HepG2 (cell line): ENCODE results near the gene CDK14.

Experiments used
- CTCF ChIP-seq: sonication (generic); formaldehyde crosslinking; IDR thresholded peaks from 2 replicates; pipeline ENCODE4 v1.5.0; 2020; ENCODE audit warnings: mild to moderate bottlenecking, missing genetic modification reagents, moderate library complexity
- EZH2 ChIP-seq: conservative IDR thresholded peaks from 2 replicates; pipeline ENCODE4 v1.6.1; 2012; ENCODE audit warnings: mild to moderate bottlenecking, low read depth, low read length, moderate library complexity
- FOXK1 ChIP-seq: sonication (generic); formaldehyde crosslinking; IDR thresholded peaks from 2 replicates; pipeline ENCODE4 v1.4.0; 2020; ENCODE audit warnings: low read depth, missing genetic modification reagents, borderline replicate concordance
- PAWR ChIP-seq: sonication (generic); formaldehyde crosslinking; IDR thresholded peaks from 2 replicates; pipeline ENCODE4 v1.4.0; 2020; ENCODE audit warnings: missing genetic modification reagents, mild to moderate bottlenecking, borderline replicate concordance
- POLR2A ChIP-seq, 2 experiments: IDR thresholded peaks; 2 replicates each; pipeline ENCODE4 v1.6.1; 2011; ENCODE audit warnings: low read depth in 2 of 2, low read length in 2 of 2, mild to moderate bottlenecking in 1 of 2, moderate library complexity in 1 of 2; ENCODE audit not compliant: insufficient read depth in 1 of 2
- ZNF629 ChIP-seq: sonication (generic); formaldehyde crosslinking; conservative IDR thresholded peaks from 2 replicates; pipeline ENCODE4 v1.5.0; 2020; ENCODE audit warnings: missing genetic modification reagents

GRCh38 chr7:90768301-90768700, 172.2 kb downstream of the CDK14 start:
- no peak for TF ChIP-seq POLR2A (IDR thresholded peaks at IDR 0.05; ENCODE audit: insufficient read depth in 1 of 2, low read depth in 2 of 2, low read length in 2 of 2)
- TF ChIP-seq FOXK1 (CRISPR knock-in tag): no peak
- TF ChIP-seq CTCF (CRISPR knock-in tag): no peak
- TF ChIP-seq EZH2: no peak
- TF ChIP-seq ZNF629 (CRISPR knock-in tag): no peak
- no peak for TF ChIP-seq PAWR (CRISPR knock-in tag)
